RWPE1 (cell line): ENCODE results near the gene SCPEP1.
"Not testable (repeated sequence)": the region's sequence is repeated elsewhere in the genome, so short reads cannot be mapped to it uniquely, and the experiment has no call there.

Experiments used
- CTCF ChIA-PET: fragments of 350-600 bp; sonication (Branson Sonifier 250); formaldehyde crosslinking; extraction: SDS; loops from one replicate; lab custom pipeline; 2021; lab: Yijun Ruan, JAX
- POLR2A ChIA-PET: fragments of 400-600 bp; formaldehyde crosslinking; extraction: SDS; loops from one replicate; lab custom pipeline; 2020; ENCODE audit warnings: antibody characterized with exemption; ENCODE audit not compliant: low non-redundant PET; lab: Yijun Ruan, JAX
- DNase-seq: peaks from one replicate; pipeline ENCODE4 v3.0.0; 2012; ENCODE audit warnings: low spot score
- H3K27ac ChIP-seq: fragments of 450-650 bp; 2 replicates; pipeline ENCODE4 v1.5.1; 2017
- CTCF ChIP-seq: fragments of 450-650 bp; conservative IDR thresholded peaks from 2 replicates; pipeline ENCODE4 v1.5.1; 2017; ENCODE audit warnings: low read depth, mild to moderate bottlenecking

The SCPEP1 gene

GRCh38 chr17:56974055-56974454 is 3.9 kb upstream of the SCPEP1 start:
- no peak for DNase-seq
- no peak overlapping the region for H3K27ac ChIP-seq
- CTCF ChIA-PET: interaction anchor here (1.2 kb wide), 1 partner anchor 10 kb away, joined by 4 read pairs; no protein-coding TSS in a partner anchor
- POLR2A ChIA-PET: no interaction called here
- no peak for TF ChIP-seq CTCF

- ChIA-PET POLR2A (no interaction called here), CTCF (no interaction called here)
- DNase-seq: no peak
- H3K27ac ChIP-seq: no peak overlapping the region
- TF ChIP-seq CTCF: no peak
Measured at GRCh38 chr17:56975656-56976055, 2.3 kb upstream of the SCPEP1 start.

GRCh38 chr17:56976941-56977608 is 856 bp upstream of the SCPEP1 start:
- TF ChIP-seq CTCF: no peak
- POLR2A ChIA-PET: no interaction called here
- CTCF ChIA-PET: interaction anchor here (0.7 kb wide), 1 partner anchor 18 kb away, joined by 3 read pairs; no protein-coding TSS in a partner anchor
- no peak for DNase-seq
- no peak overlapping the region for H3K27ac ChIP-seq

GRCh38 chr17:56978441-56979090 is 635 bp downstream of the SCPEP1 start:
- ChIA-PET POLR2A (no interaction called here), CTCF (interaction anchor here (0.7 to 1.0 kb wide), 3 partner anchors 29 to 693 kb away, joined by 3 read pairs; no protein-coding TSS in a partner anchor)
- TF ChIP-seq CTCF: no peak
- no peak for DNase-seq
- no peak overlapping the region; the same call in 1 of the 2 replicates for H3K27ac ChIP-seq

GRCh38 chr17:56979091-56979480 is 1.2 kb downstream of the SCPEP1 start:
- POLR2A ChIA-PET: no interaction called here

GRCh38 chr17:56980526-56980925 is 2.6 kb downstream of the SCPEP1 start:
- H3K27ac ChIP-seq, CTCF ChIA-PET, POLR2A ChIA-PET, DNase-seq: not testable (repeated sequence)

More at GRCh38 chr17:56979091-56979480, 1.2 kb downstream of the SCPEP1 start:
- CTCF ChIA-PET: interaction anchor here (0.7 to 1.0 kb wide), 2 partner anchors 75 to 693 kb away, joined by 3 read pairs; no protein-coding TSS in a partner anchor
- no peak for DNase-seq
- no peak for TF ChIP-seq CTCF
- no peak overlapping the region for H3K27ac ChIP-seq

GRCh38 chr17:56982312-56982711 is 4.4 kb downstream of the SCPEP1 start:
- TF ChIP-seq CTCF: no peak
- DNase-seq: peak; percentile 71
- H3K27ac ChIP-seq: peak overlapping the region; percentile 64
- ChIA-PET CTCF (interaction anchor here (0.5 kb wide), 1 partner anchor 267 kb away, joined by 6 read pairs; no protein-coding TSS in a partner anchor), POLR2A (no interaction called here)
